Activated naive CD8-positive, alpha-beta T cell treated with anti-CD3 and anti-CD28 coated beads, Interleukin-2, amount 10 ng/mL, durations not matched to agents 7 days and 5 days (primary cell): Measurements from ENCODE around the gene RASGRP4. TPM values are rescaled to one million over a fixed set of nuclear protein-coding genes. Genes with fewer than 3 reads are reported as not detected.
A peak's percentile ranks its signal among the peaks of the same experiment; 100 is the strongest.
"Not testable (repeated sequence)": the region's sequence is repeated elsewhere in the genome, so short reads cannot be mapped to it uniquely, and the experiment has no call there.

Experiments used
- ATAC-seq: fragments of 150-1000 bp; cut with Tn5 transposase; one replicate; pipeline ENCODE4 v1.10.0; 2021; ENCODE audit warnings: low read depth, moderate library complexity
- POLR2A ChIA-PET: fragments of 350-600 bp; sonication (Branson Sonifier 250); formaldehyde crosslinking; loops from one replicate; lab custom pipeline; 2021; ENCODE audit warnings: antibody characterized with exemption; lab: Charles Lee
- DNase-seq: peaks from one replicate; pipeline ENCODE4 v3.0.0; 2021
- H3K27ac Mint-ChIP-seq: one replicate; pipeline ENCODE4 v1.8.0; 2022; ENCODE audit warnings: mild to moderate bottlenecking, mixed read lengths
- H3K27me3 Mint-ChIP-seq: one replicate; pipeline ENCODE4 v1.8.0; 2022; ENCODE audit warnings: mild to moderate bottlenecking, moderate library complexity, mixed read lengths
- H3K36me3 Mint-ChIP-seq: one replicate; pipeline ENCODE4 v1.8.0; 2021; ENCODE audit warnings: mild to moderate bottlenecking, mixed read lengths
- H3K4me1 Mint-ChIP-seq: one replicate; pipeline ENCODE4 v1.8.0; 2021; ENCODE audit warnings: mixed read lengths
- H3K4me3 Mint-ChIP-seq: one replicate; pipeline ENCODE4 v1.8.0; 2022; ENCODE audit warnings: mild to moderate bottlenecking, moderate library complexity, mixed read lengths
- H3K9me3 Mint-ChIP-seq: one replicate; pipeline ENCODE4 v1.8.0; 2021; ENCODE audit warnings: mixed read lengths
- total RNA-seq, 2 experiments: library from RNA; stranded (reverse); gene quantifications; one replicate each; pipeline ENCODE4 v1.2.3, GENCODE V29; 2021

RASGRP4 gene
- total RNA-seq, 2 experiments from 2014 or later, result 0.31 to 0.80 TPM

GRCh38 chr19:38420935-38421334, 5.1 kb downstream of the RASGRP4 start:
- no peak overlapping the region for H3K4me3 Mint-ChIP-seq
- no peak overlapping the region for H3K27ac Mint-ChIP-seq
- no peak for ATAC-seq
- POLR2A ChIA-PET, result no interaction called here
- no peak for DNase-seq
- H3K4me1 Mint-ChIP-seq, result peaks cover 20% of the 10 kb centered on the region
- H3K9me3 Mint-ChIP-seq, result no peaks in the 10 kb centered on the region
- no peaks in the 10 kb centered on the region for H3K36me3 Mint-ChIP-seq
- H3K27me3 Mint-ChIP-seq, result peaks cover 2% of the 10 kb centered on the region

GRCh38 chr19:38417544-38418506, 8.2 kb downstream of the RASGRP4 start:
- Mint-ChIP-seq H3K4me3 (peak overlapping the region; percentile 77), H3K9me3 (no peaks in the 10 kb centered on the region), H3K36me3 (no peaks in the 10 kb centered on the region), H3K27ac (peak overlapping the region; percentile 82), H3K27me3 (peaks cover 2% of the 10 kb centered on the region), H3K4me1 (peaks cover 17% of the 10 kb centered on the region)
- POLR2A ChIA-PET, result interaction anchor here (1.1 kb wide), 1 partner anchor 14 kb away, joined by 4 read pairs; the partner anchor contains the start of gene FAM98C
- peak; percentile 90 for ATAC-seq
- peak; percentile 75 for DNase-seq

- peak overlapping the region; percentile 77 for H3K4me3 Mint-ChIP-seq
- H3K4me1 Mint-ChIP-seq, result peaks cover 17% of the 10 kb centered on the region
- DNase-seq (no peak), ATAC-seq (no peak)
- POLR2A ChIA-PET, result interaction anchor here (1.1 kb wide), 1 partner anchor 14 kb away, joined by 4 read pairs; the partner anchor contains the start of gene FAM98C
- no peaks in the 10 kb centered on the region for H3K36me3 Mint-ChIP-seq
- no peaks in the 10 kb centered on the region for H3K9me3 Mint-ChIP-seq
- peaks cover 2% of the 10 kb centered on the region for H3K27me3 Mint-ChIP-seq
- peak overlapping the region; percentile 82 for H3K27ac Mint-ChIP-seq
Measured at GRCh38 chr19:38417146-38417543, 8.9 kb downstream of the RASGRP4 start.

- ATAC-seq, result no peak
- Mint-ChIP-seq H3K27ac (no peak overlapping the region), H3K4me3 (no peak overlapping the region), H3K27me3 (no peaks in the 10 kb centered on the region), H3K36me3 (peaks cover 2% of the 10 kb centered on the region), H3K9me3 (no peaks in the 10 kb centered on the region), H3K4me1 (peaks cover 14% of the 10 kb centered on the region)
- POLR2A ChIA-PET, result interaction anchor here (1.0 kb wide), 1 partner anchor 10 kb away, joined by 3 read pairs; no protein-coding TSS in a partner anchor
- no peak for DNase-seq
Measured at GRCh38 chr19:38413416-38413815, 12.6 kb downstream of the RASGRP4 start.

GRCh38 chr19:38412961-38413360, 13.1 kb downstream of the RASGRP4 start:
- Mint-ChIP-seq H3K4me3 (no peak overlapping the region), H3K27me3 (no peaks in the 10 kb centered on the region), H3K4me1 (peaks cover 13% of the 10 kb centered on the region), H3K36me3 (peaks cover 2% of the 10 kb centered on the region), H3K27ac (no peak overlapping the region), H3K9me3 (no peaks in the 10 kb centered on the region)
- no peak for ATAC-seq
- POLR2A ChIA-PET, result interaction anchor here (1.0 to 1.2 kb wide), 2 partner anchors 9 kb away, joined by 3 to 4 read pairs; partner anchors contain the start of gene FAM98C
- no peak for DNase-seq

- no peaks in the 10 kb centered on the region for H3K27me3 Mint-ChIP-seq
- no peaks in the 10 kb centered on the region for H3K9me3 Mint-ChIP-seq
- H3K36me3 Mint-ChIP-seq, result peaks cover 2% of the 10 kb centered on the region
- no peak for ATAC-seq
- H3K4me1 Mint-ChIP-seq, result peaks cover 8% of the 10 kb centered on the region
- H3K27ac Mint-ChIP-seq, result no peak overlapping the region
- H3K4me3 Mint-ChIP-seq, result no peak overlapping the region
- DNase-seq, result no peak
- POLR2A ChIA-PET, result interaction anchor here (1.2 kb wide), 1 partner anchor 9 kb away, joined by 4 read pairs; the partner anchor contains the start of gene FAM98C
Measured at GRCh38 chr19:38412491-38412890, 13.5 kb downstream of the RASGRP4 start.

- POLR2A ChIA-PET, result interaction anchor here (1.2 kb wide), 1 partner anchor 8 kb away, joined by 4 read pairs; the partner anchor contains the start of gene FAM98C
- not testable (repeated sequence) for ATAC-seq
Measured at GRCh38 chr19:38411898-38412297, 14.1 kb downstream of the RASGRP4 start.

GRCh38 chr19:38411041-38411712, 14.8 kb downstream of the RASGRP4 start:
- ATAC-seq (no peak), DNase-seq (no peak)
- Mint-ChIP-seq H3K4me3 (no peak overlapping the region), H3K9me3 (no peaks in the 10 kb centered on the region), H3K36me3 (peaks cover 6% of the 10 kb centered on the region), H3K27ac (no peak overlapping the region), H3K27me3 (no peaks in the 10 kb centered on the region), H3K4me1 (no peaks in the 10 kb centered on the region)
- POLR2A ChIA-PET, result interaction anchor here (1.6 kb wide), 1 partner anchor 15 kb away, joined by 5 read pairs; no protein-coding TSS in a partner anchor

More at GRCh38 chr19:38411898-38412297, 14.1 kb downstream of the RASGRP4 start:
- DNase-seq, H3K9me3 Mint-ChIP-seq, H3K4me1 Mint-ChIP-seq, H3K27ac Mint-ChIP-seq, H3K4me3 Mint-ChIP-seq, H3K27me3 Mint-ChIP-seq, H3K36me3 Mint-ChIP-seq: not testable (repeated sequence)

GRCh38 chr19:38410407-38410806, 15.6 kb downstream of the RASGRP4 start:
- H3K9me3 Mint-ChIP-seq, DNase-seq, H3K36me3 Mint-ChIP-seq, H3K27ac Mint-ChIP-seq, ATAC-seq, H3K4me1 Mint-ChIP-seq, H3K27me3 Mint-ChIP-seq, H3K4me3 Mint-ChIP-seq: not testable (repeated sequence)
- POLR2A ChIA-PET, result interaction anchor here (0.7 to 1.6 kb wide), 2 partner anchors 15 kb away, joined by 3 to 5 read pairs; no protein-coding TSS in a partner anchor

GRCh38 chr19:38409631-38410133, 16.3 kb downstream of the RASGRP4 start:
- Mint-ChIP-seq H3K9me3 (no peaks in the 10 kb centered on the region), H3K27ac (no peak overlapping the region), H3K27me3 (no peaks in the 10 kb centered on the region), H3K4me1 (no peaks in the 10 kb centered on the region), H3K36me3 (peaks cover 11% of the 10 kb centered on the region), H3K4me3 (no peak overlapping the region)
- POLR2A ChIA-PET, result interaction anchor here (0.5 to 1.6 kb wide), 3 partner anchors 14 to 937 kb away, joined by 3 to 5 read pairs (median 4); no protein-coding TSS in a partner anchor
- ATAC-seq, result no peak
- DNase-seq, result no peak

- Mint-ChIP-seq H3K36me3 (peaks cover 12% of the 10 kb centered on the region), H3K4me3 (peak overlapping the region; percentile 37), H3K27ac (peak overlapping the region; percentile 42), H3K27me3 (peaks cover 6% of the 10 kb centered on the region), H3K4me1 (peaks cover 6% of the 10 kb centered on the region), H3K9me3 (no peaks in the 10 kb centered on the region)
- POLR2A ChIA-PET, result no interaction called here
- ATAC-seq (no peak), DNase-seq (no peak)
Measured at GRCh38 chr19:38405276-38405675, 20.7 kb downstream of the RASGRP4 start.

GRCh38 chr19:38404858-38405257, 21.2 kb downstream of the RASGRP4 start:
- POLR2A ChIA-PET, result interaction anchor here (0.5 kb wide), 1 partner anchor 109 kb away, joined by 4 read pairs; no protein-coding TSS in a partner anchor
- DNase-seq (no peak), ATAC-seq (no peak)
- Mint-ChIP-seq H3K27ac (no peak overlapping the region), H3K9me3 (no peaks in the 10 kb centered on the region), H3K27me3 (peaks cover 6% of the 10 kb centered on the region), H3K4me3 (no peak overlapping the region), H3K36me3 (peaks cover 12% of the 10 kb centered on the region), H3K4me1 (peaks cover 6% of the 10 kb centered on the region)
